Neuronal stem cell (in vitro differentiated cells): ENCODE measurements around the gene GATA3.

Experiments used
- DNase-seq: peaks from one replicate; pipeline ENCODE4 v3.0.0-alpha.2; 2013; ENCODE audit warnings: low spot score
- H2AFZ ChIP-seq: one replicate; pipeline ENCODE4 v1.6.1; 2013; ENCODE audit warnings: mild to moderate bottlenecking, low read length, inconsistent platforms
- H2AK5ac ChIP-seq: 2 replicates; pipeline ENCODE4 v1.6.1; 2013; ENCODE audit warnings: low read depth, mild to moderate bottlenecking, inconsistent platforms, low read length, moderate library complexity, mixed read lengths
- H2BK120ac ChIP-seq: 2 replicates; pipeline ENCODE4 v1.6.1; 2013; ENCODE audit warnings: low read depth, mild to moderate bottlenecking, inconsistent platforms, low read length, moderate library complexity, mixed read lengths
- H2BK12ac ChIP-seq: one replicate; pipeline ENCODE4 v1.6.1; 2013; ENCODE audit warnings: low read length, inconsistent platforms
- H2BK15ac ChIP-seq: 2 replicates; pipeline ENCODE4 v1.6.1; 2013; ENCODE audit warnings: mild to moderate bottlenecking, low read length, inconsistent platforms, mixed read lengths
- H2BK5ac ChIP-seq: one replicate; pipeline ENCODE4 v1.6.1; 2013; ENCODE audit warnings: inconsistent platforms, mild to moderate bottlenecking, low read length, moderate library complexity
- H3K14ac ChIP-seq: one replicate; pipeline ENCODE4 v1.6.1; 2013; ENCODE audit warnings: low read length, inconsistent platforms
- H3K18ac ChIP-seq: 2 replicates; pipeline ENCODE4 v1.6.1; 2013; ENCODE audit warnings: low read length, inconsistent platforms
- H3K23ac ChIP-seq: 2 replicates; pipeline ENCODE4 v1.6.1; 2013; ENCODE audit warnings: low read depth, mild to moderate bottlenecking, mixed read lengths, low read length, inconsistent platforms; ENCODE audit not compliant: poor library complexity
- H3K27ac ChIP-seq: replicated peaks from 3 replicates; pipeline ENCODE4 v1.5.1; 2013; ENCODE audit warnings: low read length, inconsistent platforms
- H3K27me3 ChIP-seq, 3 experiments: 2 replicates each; pipeline ENCODE4 v1.6.1; 2013; ENCODE audit warnings: low read length in 3 of 3, mild to moderate bottlenecking in 2 of 3, inconsistent platforms in 1 of 3, low read depth in 1 of 3, mixed read lengths in 1 of 3, moderate library complexity in 1 of 3; ENCODE audit not compliant: control insufficient read depth in 3 of 3, insufficient read depth in 3 of 3
- H3K36me3 ChIP-seq, 2 donors: replicated peaks in 1 of 2; 2 replicates each; pipeline ENCODE4 v1.6.1; 2013; ENCODE audit warnings: low read length in 2 of 2; ENCODE audit not compliant: control insufficient read depth in 2 of 2, insufficient read depth in 2 of 2
- H3K4ac ChIP-seq: 2 replicates; pipeline ENCODE4 v1.6.1; 2013; ENCODE audit warnings: inconsistent platforms, mild to moderate bottlenecking, low read length, moderate library complexity
- H3K4me1 ChIP-seq, 2 donors: 1 replicate in 1 of 2; 2 replicates in 1 of 2; pipeline ENCODE4 v1.6.1; 2013; ENCODE audit warnings: low read length in 2 of 2, low read depth in 1 of 2; ENCODE audit not compliant: control insufficient read depth in 2 of 2, insufficient read depth in 1 of 2
- H3K4me2 ChIP-seq: one replicate; pipeline ENCODE4 v1.6.1; 2013; ENCODE audit warnings: mild to moderate bottlenecking, low read length, inconsistent platforms; ENCODE audit not compliant: insufficient read depth, poor library complexity, severe bottlenecking
- H3K4me3 ChIP-seq, 2 donors: 2 replicates each; pipeline ENCODE4 v1.5.1; 2013; ENCODE audit warnings: low read length in 2 of 2, mild to moderate bottlenecking in 2 of 2, inconsistent platforms in 1 of 2, moderate library complexity in 1 of 2
- H3K79me1 ChIP-seq: one replicate; pipeline ENCODE4 v1.6.1; 2013; ENCODE audit warnings: low read depth, mild to moderate bottlenecking, inconsistent platforms, low read length, moderate library complexity
- H3K9ac ChIP-seq: one replicate; pipeline ENCODE4 v1.6.1; 2013; ENCODE audit warnings: mild to moderate bottlenecking, low read depth, low read length, inconsistent platforms; ENCODE audit not compliant: poor library complexity
- H3K9me3 ChIP-seq, 2 donors: replicated peaks in 1 of 2; 2 replicates each; pipeline versions ENCODE3 to v1.6.1; 2013; ENCODE audit warnings: low read length in 2 of 2, mild to moderate bottlenecking in 2 of 2, inconsistent platforms in 1 of 2, low read depth in 1 of 2, mixed read lengths in 1 of 2, moderate library complexity in 1 of 2; ENCODE audit not compliant: control insufficient read depth in 2 of 2, insufficient read depth in 1 of 2
- H4K8ac ChIP-seq: one replicate; pipeline ENCODE4 v1.6.1; 2013; ENCODE audit warnings: low read depth, mild to moderate bottlenecking, inconsistent platforms, low read length, moderate library complexity
- H4K91ac ChIP-seq: one replicate; pipeline ENCODE4 v1.6.1; 2013; ENCODE audit warnings: low read length, low read depth, mild to moderate bottlenecking, inconsistent platforms; ENCODE audit not compliant: poor library complexity
- WGBS, 2 donors: extraction: QIAGEN DNeasy Blood & Tissue Kit; methylation state at CpG; one replicate each; pipeline ENCODE4 v1.1.7; 2013; ENCODE audit warnings: missing lambda C conversion rate in 2 of 2, mixed read lengths in 1 of 2; ENCODE audit not compliant: insufficient read length in 2 of 2, insufficient replicate concordance in 1 of 2; ENCODE audit errors: extremely low coverage in 2 of 2; 5-methylcytosine and 5-hydroxymethylcytosine counted together

Gene GATA3

DNA sequence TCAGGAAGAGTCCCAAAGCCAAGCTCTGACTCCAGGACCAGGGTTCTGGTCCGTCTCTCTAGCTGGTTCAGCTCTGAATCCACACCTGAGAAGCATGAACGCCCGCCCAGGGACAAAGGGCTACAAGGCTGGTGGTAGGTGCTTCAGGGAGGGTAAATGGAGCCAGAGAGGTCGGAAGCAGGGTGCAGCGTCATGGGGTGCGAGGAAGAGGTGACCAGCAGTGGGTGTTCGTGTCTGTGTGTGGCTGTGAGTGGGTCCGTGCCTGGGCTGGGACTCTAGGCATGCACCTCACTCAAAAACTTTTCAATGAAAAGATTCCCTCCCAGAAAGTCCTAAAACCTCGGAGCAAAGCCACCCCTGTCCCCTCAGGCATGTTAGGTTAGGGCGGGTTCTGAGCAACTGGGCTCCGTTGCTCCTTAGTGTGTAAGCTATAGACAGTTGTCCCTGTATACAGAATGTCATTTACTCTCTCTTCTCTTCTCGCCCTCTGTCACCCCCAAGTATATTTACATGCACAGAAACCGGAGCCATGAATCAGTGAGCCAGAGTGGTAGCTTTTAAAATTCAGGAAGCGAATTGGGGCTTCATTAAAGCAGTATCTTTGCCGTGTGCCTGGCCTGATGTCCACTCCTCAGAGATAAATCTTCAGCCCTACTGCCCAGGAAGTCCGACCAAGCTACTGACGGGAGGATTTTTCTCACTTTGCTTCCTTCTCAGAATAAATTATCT is 12.3 kb upstream of the GATA3 start:
- Histone ChIP-seq H3K4me2 (no peak overlapping the region), H3K27ac (no peak overlapping the region), H3K9me3 (peaks cover 0 to 3% of the 10 kb centered on the region in 2 donors), H4K8ac (no peak overlapping the region), H3K18ac (peak overlapping the region; percentile 30), H3K27me3 (peaks cover 59 to 100% (median 99%) of the 10 kb centered on the region in 3 experiments), H3K14ac (peak overlapping the region; percentile 49), H2BK15ac (no peak overlapping the region), H3K4me3 (no peak overlapping the region), H2BK12ac (no peak overlapping the region), H3K4ac (no peak overlapping the region), H3K36me3 (no peaks in the 10 kb centered on the region), H2BK5ac (no peak overlapping the region), H4K91ac (no peak overlapping the region), H3K79me1 (no peaks in the 10 kb centered on the region), H3K4me1 (peaks cover 0 to 6% of the 10 kb centered on the region in 2 donors), H2BK120ac (no peak overlapping the region), H3K9ac (no peak overlapping the region), H2AFZ (no peak overlapping the region), H2AK5ac (no peak overlapping the region), H3K23ac (no peak overlapping the region)
- no CpG with 5 or more reads among the region's 17 CpGs for WGBS, 2 donors
- no peak for DNase-seq

DNA sequence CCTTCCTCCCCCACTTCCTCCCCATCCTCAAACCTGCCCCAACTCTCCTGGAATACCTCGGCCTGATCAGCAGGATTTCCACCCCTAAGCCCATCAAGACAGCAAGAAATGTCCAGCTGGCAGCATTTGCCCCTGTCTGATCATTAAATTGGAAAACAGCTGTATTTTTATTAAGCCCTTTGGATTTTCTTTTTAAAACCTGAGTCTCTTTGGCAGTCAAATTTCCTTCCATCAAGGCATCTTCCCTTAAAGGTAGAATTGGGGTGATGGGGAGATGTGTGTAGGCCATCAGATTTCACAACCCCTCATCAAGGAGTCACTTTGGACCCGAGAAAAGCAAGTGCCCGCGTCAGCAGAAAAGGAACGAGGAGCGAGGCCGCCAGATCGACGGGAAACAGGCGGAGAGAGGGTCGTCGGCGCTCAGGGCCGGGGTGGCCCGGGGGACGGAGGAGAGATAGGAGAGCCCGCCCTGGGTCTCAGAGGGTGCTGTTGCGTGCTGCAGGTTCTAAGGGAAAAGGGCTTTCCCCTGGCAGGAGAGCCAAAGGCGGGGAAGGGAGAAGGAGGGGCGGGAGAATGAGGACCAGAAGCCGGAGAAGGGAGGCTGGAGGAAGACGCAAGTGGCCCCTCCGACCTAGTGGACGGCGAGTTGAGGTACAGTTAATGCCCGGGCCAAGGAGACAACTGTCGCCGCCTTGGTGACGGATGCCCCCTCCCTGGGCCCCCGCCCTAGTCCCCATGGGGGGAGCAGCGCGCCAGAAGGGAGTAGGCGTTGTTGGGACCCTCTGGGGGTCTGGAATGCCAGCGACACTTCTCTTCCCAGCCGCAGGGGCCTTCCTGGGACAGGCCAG is 11.5 kb upstream of the GATA3 start:
- Histone ChIP-seq H3K23ac (no peak overlapping the region), H2BK120ac (no peak overlapping the region), H3K36me3 (no peaks in the 10 kb centered on the region), H4K8ac (no peak overlapping the region), H4K91ac (no peak overlapping the region), H3K27me3 (peaks cover 60 to 100% (median 99%) of the 10 kb centered on the region in 3 experiments), H3K4me2 (no peak overlapping the region), H3K18ac (no peak overlapping the region), H3K27ac (no peak overlapping the region), H2AFZ (peak overlapping the region; percentile 55), H3K9me3 (peaks cover 0 to 3% of the 10 kb centered on the region in 2 donors), H2BK5ac (no peak overlapping the region), H3K79me1 (no peaks in the 10 kb centered on the region), H2BK15ac (no peak overlapping the region), H3K4me1 (peaks cover 0 to 10% of the 10 kb centered on the region in 2 donors), H2AK5ac (no peak overlapping the region), H3K9ac (no peak overlapping the region), H2BK12ac (no peak overlapping the region), H3K14ac (no peak overlapping the region), H3K4me3 (no peak overlapping the region), H3K4ac (no peak overlapping the region)
- peak; percentile 14 for DNase-seq
- no CpG with 5 or more reads among the region's 35 CpGs for WGBS, 2 donors

DNA sequence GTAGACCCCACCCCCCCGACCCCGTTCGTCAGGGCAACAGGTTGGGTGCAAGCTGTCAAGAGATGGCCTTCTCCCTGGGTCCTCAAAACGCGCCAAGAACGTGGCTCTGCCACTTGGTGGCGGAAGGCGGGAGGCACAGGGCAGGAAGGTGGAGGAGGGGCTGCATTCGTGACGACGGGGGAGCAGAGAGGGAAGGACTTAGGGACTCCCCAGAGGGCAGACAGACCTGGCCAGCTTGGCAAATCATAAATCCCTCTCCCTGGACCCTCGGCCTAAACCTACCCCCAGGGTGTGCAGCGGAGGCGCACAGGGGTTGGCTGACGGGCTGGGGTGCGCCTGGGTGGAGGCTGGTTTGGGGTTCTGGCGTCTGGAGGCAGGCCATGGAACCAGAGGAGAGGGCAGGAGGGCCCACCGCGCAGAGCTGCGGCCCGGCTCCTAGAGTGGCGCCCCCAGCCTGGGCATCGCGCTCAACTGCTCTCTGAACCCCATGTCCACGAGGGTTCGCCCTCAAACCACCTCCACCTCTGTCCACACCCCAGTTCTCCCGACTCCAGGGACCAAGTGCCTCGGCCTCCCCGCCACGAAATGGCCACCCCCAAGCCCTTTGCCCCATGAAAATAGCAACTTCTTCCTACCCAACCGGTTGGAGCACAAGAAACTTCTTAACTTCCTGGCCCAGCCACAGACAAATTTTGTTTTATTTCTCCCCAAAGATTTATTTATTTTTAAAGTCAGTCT is 10.8 kb upstream of the GATA3 start:
- Histone ChIP-seq H4K91ac (no peak overlapping the region), H3K79me1 (no peaks in the 10 kb centered on the region), H3K4me2 (no peak overlapping the region), H3K36me3 (no peaks in the 10 kb centered on the region), H2BK12ac (no peak overlapping the region), H3K23ac (peak overlapping the region; percentile 49), H3K4me3 (peak overlapping the region in 1 of 2 donors; percentile 32), H3K4me1 (peaks cover 0 to 15% of the 10 kb centered on the region in 2 donors), H3K18ac (peak overlapping the region; percentile 71), H3K9ac (no peak overlapping the region), H4K8ac (no peak overlapping the region), H2BK120ac (no peak overlapping the region), H3K14ac (no peak overlapping the region), H3K27me3 (peaks cover 61 to 100% (median 99%) of the 10 kb centered on the region in 3 experiments), H2BK5ac (no peak overlapping the region), H2BK15ac (no peak overlapping the region), H2AK5ac (peak overlapping the region; percentile 85), H3K9me3 (peaks cover 0 to 3% of the 10 kb centered on the region in 2 donors), H2AFZ (no peak overlapping the region), H3K27ac (no peak overlapping the region), H3K4ac (no peak overlapping the region)
- peak; percentile 38 for DNase-seq
- WGBS, 2 donors = no CpG with 5 or more reads among the region's 31 CpGs
